Upper lobe of left lung (tissue), 6 donors: ENCODE data around the gene TNFAIP8L1. TPM values are rescaled to one million over a fixed set of nuclear protein-coding genes. Genes with fewer than 3 reads are reported as not detected.

Experiments used
- ATAC-seq, 2 donors: fragments of 200-7000 bp; cut with Tn5 transposase; one replicate each; pipeline ENCODE4 v1.9.1; 2022; ENCODE audit warnings: mild to moderate bottlenecking in 2 of 2, moderate library complexity in 2 of 2; ENCODE audit not compliant: low FRiP score in 2 of 2
- DNase-seq, 2 donors: peaks; one replicate each; pipeline ENCODE4 v3.0.0-alpha.2; 2019 to 2020
- H3K27ac ChIP-seq, 4 donors: fragments of 200-600 bp; sonication (generic); one replicate each; pipeline ENCODE4 v1.5.1; 2016 to 2019
- H3K27me3 ChIP-seq, 4 donors: fragments of 200-600 bp; sonication (generic); one replicate each; pipeline ENCODE4 v1.5.1; 2017 to 2019
- H3K36me3 ChIP-seq, 4 donors: fragments of 200-600 bp; sonication (generic); one replicate each; pipeline ENCODE4 v1.5.1; 2016 to 2019
- H3K4me1 ChIP-seq, 4 donors: fragments of 200-600 bp; sonication (generic); one replicate each; pipeline ENCODE4 v1.5.1; 2018 to 2019
- H3K4me3 ChIP-seq, 4 donors: fragments of 200-600 bp; sonication (generic); one replicate each; pipeline ENCODE4 v1.5.1; 2017 to 2019; ENCODE audit warnings: mild to moderate bottlenecking in 2 of 4, moderate library complexity in 1 of 4
- H3K9me3 ChIP-seq, 4 donors: fragments of 200-600 bp; sonication (generic); one replicate each; pipeline ENCODE4 v1.5.1; 2018 to 2019
- CTCF ChIP-seq, 6 experiments: fragments of 450-650 bp in 4 of 6; fragments of 200-600 bp in 2 of 6; sonication (generic) in 2 of 6; IDR thresholded peaks; one replicate each; pipeline ENCODE4 v1.5.1; 2016 to 2019; ENCODE audit warnings: antibody characterized with exemption in 6 of 6
- EP300 ChIP-seq, 4 donors: sonication (generic); formaldehyde crosslinking; IDR thresholded peaks; one replicate each; pipeline ENCODE4 v1.5.1; 2017; ENCODE audit warnings: antibody characterized with exemption in 4 of 4, control low read depth in 2 of 4
- POLR2A ChIP-seq, 4 donors: fragments of 450-650 bp; IDR thresholded peaks; one replicate each; pipeline ENCODE4 v1.5.1; 2016 to 2017; ENCODE audit warnings: antibody characterized with exemption in 4 of 4, mild to moderate bottlenecking in 2 of 4
- POLR2AphosphoS5 ChIP-seq, 2 donors: sonication (generic); formaldehyde crosslinking; IDR thresholded peaks; one replicate each; pipeline ENCODE4 v1.5.1; 2017; ENCODE audit warnings: antibody characterized with exemption in 2 of 2
- WGBS, 2 donors: methylation state at CpG; one replicate each; pipeline ENCODE4 v1.1.5; 2017 to 2018; 5-methylcytosine and 5-hydroxymethylcytosine counted together
- total RNA-seq, 6 donors: library from RNA; depleted of rRNA in 4 of 6; stranded (reverse); fragments of >200 nt in 4 of 6; gene quantifications; one replicate each; pipeline versions ENCODE4 v1.1.0 to v1.2.1, GENCODE V29; 2016 to 2021
- donor health status: DM: no; HTN: no; CAD: no; lungs with moderate emphysema.
- donor health status: DM: no; HTN: yes; CAD: no; lungs with severe emphysema.

The TNFAIP8L1 gene
- total RNA-seq, 6 donors from 2014 or later: 4.4 to 17.5 (median 11.4) TPM

DNA sequence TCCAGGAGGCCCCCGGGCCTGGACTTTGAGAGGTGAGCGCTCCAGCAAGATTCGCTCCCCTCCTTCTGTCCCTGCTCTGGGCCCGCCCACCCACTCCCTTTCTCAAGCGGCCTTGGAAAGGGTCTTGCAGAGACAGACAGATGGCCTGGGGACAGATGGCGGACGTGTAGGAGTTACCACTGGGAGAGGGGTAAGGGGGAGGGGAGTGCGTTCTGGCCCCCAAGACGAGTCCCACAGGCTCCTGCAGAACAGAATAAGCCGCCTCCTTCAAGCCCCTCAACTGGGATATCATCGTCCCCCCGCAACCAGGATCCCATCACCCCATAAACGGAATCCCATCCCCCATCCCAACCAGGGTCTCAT lies 3.6 kb upstream of the TNFAIP8L1 start:
- DNase-seq (no peak), ATAC-seq (no peak)
- no peaks in the 10 kb centered on the region for H3K27me3 ChIP-seq
- peaks cover 30 to 54% (median 37%) of the 10 kb centered on the region in 4 donors for H3K4me1 ChIP-seq
- no peak for TF ChIP-seq EP300 (IDR thresholded peaks at IDR 0.05)
- TF ChIP-seq CTCF (IDR thresholded peaks at IDR 0.05): no peak
- TF ChIP-seq POLR2AphosphoS5 (IDR thresholded peaks at IDR 0.05): no peak
- TF ChIP-seq POLR2A (IDR thresholded peaks at IDR 0.05): no peak
- H3K9me3 ChIP-seq: no peaks in the 10 kb centered on the region
- H3K36me3 ChIP-seq: no peaks in the 10 kb centered on the region
- 28 to 40% methylated on average over 8 to 13 of the region's 13 CpGs for WGBS, 2 donors
- peak overlapping the region in 2 of 4 donors; percentile 48 to 68 for H3K27ac ChIP-seq
- H3K4me3 ChIP-seq: peak overlapping the region in 3 of 4 donors; percentile 42 to 58 (median 48)

DNA sequence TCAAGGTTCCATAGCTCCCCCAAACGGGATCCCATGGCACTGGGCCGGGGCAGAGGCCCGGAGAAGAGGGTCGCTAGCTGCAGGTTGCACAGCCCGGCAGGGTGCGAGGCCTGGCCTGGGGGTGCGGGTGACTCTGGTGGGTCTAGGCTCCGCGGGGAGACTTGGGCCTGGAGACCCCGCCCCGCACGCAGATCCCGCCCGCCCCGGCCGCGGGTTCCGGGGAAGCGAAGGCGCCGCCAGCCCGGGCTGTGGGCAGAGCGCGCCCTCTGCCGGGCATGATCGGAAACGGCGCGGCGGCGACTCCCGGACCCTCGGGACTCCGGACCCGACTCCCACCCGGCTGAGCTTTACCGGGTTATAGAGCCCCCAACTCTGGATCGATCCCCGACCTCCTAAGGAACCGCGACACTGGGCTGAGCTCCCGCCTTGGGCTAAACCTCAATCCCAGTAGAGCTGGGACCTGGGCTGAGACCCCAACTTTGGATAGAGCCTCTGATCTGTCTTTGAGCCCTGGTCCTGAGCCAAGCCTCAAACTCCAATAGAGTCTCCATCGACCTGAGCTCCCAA lies 3.1 kb upstream of the TNFAIP8L1 start:
- ATAC-seq: peak in 1 of 2 donors; percentile 60
- peak overlapping the region in 3 of 4 donors; percentile 17 to 68 (median 48) for H3K27ac ChIP-seq
- no peaks in the 10 kb centered on the region for H3K27me3 ChIP-seq
- H3K4me1 ChIP-seq: peaks cover 30 to 59% (median 39%) of the 10 kb centered on the region in 4 donors
- TF ChIP-seq CTCF (IDR thresholded peaks at IDR 0.05) (peak; percentile 90 to 97 (median 92)), POLR2A (IDR thresholded peaks at IDR 0.05) (no peak)
- WGBS, 2 donors: 0 to 3% methylated on average over 9 to 21 of the region's 43 CpGs
- no peaks in the 10 kb centered on the region for H3K9me3 ChIP-seq
- H3K4me3 ChIP-seq: peak overlapping the region in 3 of 4 donors; percentile 42 to 58 (median 48)
- DNase-seq: peak; percentile 69 to 96
- H3K36me3 ChIP-seq: no peaks in the 10 kb centered on the region

DNA sequence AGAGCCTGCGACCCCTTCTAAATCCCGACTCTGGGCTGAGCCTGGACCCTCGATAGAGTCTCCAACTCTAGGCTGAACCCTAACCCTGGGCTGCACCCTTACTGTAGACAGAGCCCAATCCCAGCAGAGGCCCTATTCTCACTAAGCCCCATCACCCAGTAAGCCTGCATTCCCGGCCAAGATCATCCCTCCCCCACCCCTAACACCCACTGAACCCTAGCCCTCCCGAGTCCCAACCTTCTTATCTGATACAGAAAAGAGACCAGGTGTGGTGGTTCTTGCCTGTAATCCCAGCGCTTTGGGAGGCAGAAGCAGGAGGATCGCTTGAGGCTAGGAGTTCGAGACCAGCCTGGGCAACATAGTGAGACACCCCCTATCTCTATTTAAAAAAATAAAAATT lies 2.6 kb upstream of the TNFAIP8L1 start:
- Histone ChIP-seq H3K4me3 (peak overlapping the region in 2 of 4 donors; percentile 48 to 58), H3K27me3 (no peaks in the 10 kb centered on the region), H3K9me3 (no peaks in the 10 kb centered on the region), H3K36me3 (no peaks in the 10 kb centered on the region), H3K4me1 (peaks cover 30 to 60% (median 39%) of the 10 kb centered on the region in 4 donors), H3K27ac (peak overlapping the region in 1 of 4 donors; percentile 68)
- DNase-seq (no peak), ATAC-seq (no peak)
- no peak for TF ChIP-seq EP300 (IDR thresholded peaks at IDR 0.05)
- WGBS, 2 donors: 77 to 79% methylated on average over 7 to 8 of the region's 8 CpGs

DNA sequence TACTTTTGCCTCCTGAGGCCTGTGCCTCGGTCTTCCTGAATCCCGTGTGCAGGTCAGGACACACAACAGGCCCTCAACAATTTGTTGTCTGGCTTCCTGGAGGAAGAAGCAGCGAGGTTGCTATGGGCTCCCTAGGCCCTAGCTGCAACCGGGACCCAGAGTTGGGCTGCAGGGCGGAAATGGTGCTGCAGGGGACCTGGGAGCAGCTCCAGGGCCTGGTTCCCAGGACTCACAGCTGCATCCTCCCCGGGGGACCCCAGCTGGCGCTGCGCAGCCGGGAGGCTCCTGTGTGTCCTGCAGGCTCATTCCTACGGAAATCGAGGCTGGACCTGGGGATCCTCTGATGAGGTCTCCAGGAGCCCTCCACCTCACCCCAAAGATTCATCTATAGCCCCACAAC lies 999 bp upstream of the TNFAIP8L1 start:
- Histone ChIP-seq H3K27me3 (no peaks in the 10 kb centered on the region), H3K4me1 (peaks cover 30 to 56% (median 39%) of the 10 kb centered on the region in 4 donors), H3K36me3 (no peaks in the 10 kb centered on the region), H3K4me3 (peak overlapping the region in 1 of 4 donors; percentile 95), H3K9me3 (no peaks in the 10 kb centered on the region), H3K27ac (peak overlapping the region; percentile 76 to 83 (median 81))
- WGBS, 2 donors: 61 to 64% methylated on average over 4 to 11 of the region's 11 CpGs
- DNase-seq (peak in 1 of 2 donors; percentile 80), ATAC-seq (no peak)
- TF ChIP-seq EP300 (IDR thresholded peaks at IDR 0.05): no peak
- no peak for TF ChIP-seq POLR2AphosphoS5 (IDR thresholded peaks at IDR 0.05)
- no peak for TF ChIP-seq CTCF (IDR thresholded peaks at IDR 0.05)
- no peak for TF ChIP-seq POLR2A (IDR thresholded peaks at IDR 0.05)

GRCh38 chr19:4639531-4640246 lies 373 bp downstream of the TNFAIP8L1 start:
- no peaks in the 10 kb centered on the region for H3K9me3 ChIP-seq
- H3K4me1 ChIP-seq: peaks cover 30 to 49% (median 39%) of the 10 kb centered on the region in 4 donors
- no peaks in the 10 kb centered on the region for H3K27me3 ChIP-seq
- H3K4me3 ChIP-seq: peak overlapping the region; percentile 66 to 95 (median 80)
- H3K27ac ChIP-seq: peak overlapping the region; percentile 57 to 85 (median 71)
- no peaks in the 10 kb centered on the region for H3K36me3 ChIP-seq
- peak in 1 of 2 donors; percentile 87 for DNase-seq
- TF ChIP-seq EP300 (IDR thresholded peaks at IDR 0.05) (no peak), CTCF (IDR thresholded peaks at IDR 0.05) (no peak), POLR2AphosphoS5 (IDR thresholded peaks at IDR 0.05) (no peak), POLR2A (IDR thresholded peaks at IDR 0.05) (no peak)
- 9 to 10% methylated on average over 9 to 18 of the region's 39 CpGs for whole genome bisulfite sequencing, 2 donors
- no peak for ATAC-seq
